Stimulated activated CD4-positive, alpha-beta T cell treated with anti-CD3 and anti-CD28 coated beads, TNF-alpha, amount 100 ng/mL, for 24 hours (primary cell): ENCODE data around the gene WIPF3.
A peak's percentile ranks its signal among the peaks of the same experiment; 100 is the strongest.

Source experiments
- DNase-seq, 3 experiments: peaks; one replicate each; pipeline ENCODE4 v3.0.0-alpha.2; 2020; ENCODE audit warnings: low read depth in 3 of 3

The WIPF3 gene

DNA sequence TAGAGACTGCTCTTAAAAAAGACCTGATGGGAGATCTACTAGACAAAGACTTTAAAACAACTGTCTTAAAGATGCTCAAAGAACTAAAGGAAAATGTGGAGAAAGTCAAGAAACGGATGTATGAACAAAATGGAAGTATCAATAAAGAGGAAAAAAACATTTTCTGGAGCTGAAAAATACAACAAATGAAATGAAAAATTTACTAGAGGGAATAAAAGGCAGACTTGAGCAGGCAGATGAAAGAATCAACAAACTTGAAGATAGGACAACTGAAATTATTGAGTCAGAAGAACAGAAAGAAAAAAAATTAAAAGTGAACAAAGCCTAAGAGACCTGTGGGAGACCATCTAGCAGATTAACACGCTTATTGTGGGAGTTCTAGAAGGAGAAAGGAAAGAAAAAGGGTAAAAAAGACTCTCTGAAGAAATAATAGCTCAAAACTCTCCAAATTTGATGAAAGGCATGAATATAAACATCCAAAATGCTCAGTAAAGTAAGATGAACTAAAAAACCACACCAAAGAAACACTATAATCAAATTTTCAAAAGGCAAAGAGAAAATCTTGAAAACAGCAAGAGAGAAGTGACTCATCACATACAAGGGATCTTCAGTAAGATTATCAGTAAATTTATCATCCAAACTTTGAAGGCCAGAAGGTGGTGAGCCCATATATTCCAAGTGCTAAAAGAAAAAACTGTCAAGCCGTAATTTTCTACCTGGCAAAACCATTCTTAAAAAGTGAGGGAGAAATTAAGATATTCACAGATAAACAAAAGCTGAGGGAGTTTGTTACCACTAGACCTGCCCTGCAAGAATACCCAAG is 100.1 kb downstream of the WIPF3 start:
- no peak for DNase-seq

DNA sequence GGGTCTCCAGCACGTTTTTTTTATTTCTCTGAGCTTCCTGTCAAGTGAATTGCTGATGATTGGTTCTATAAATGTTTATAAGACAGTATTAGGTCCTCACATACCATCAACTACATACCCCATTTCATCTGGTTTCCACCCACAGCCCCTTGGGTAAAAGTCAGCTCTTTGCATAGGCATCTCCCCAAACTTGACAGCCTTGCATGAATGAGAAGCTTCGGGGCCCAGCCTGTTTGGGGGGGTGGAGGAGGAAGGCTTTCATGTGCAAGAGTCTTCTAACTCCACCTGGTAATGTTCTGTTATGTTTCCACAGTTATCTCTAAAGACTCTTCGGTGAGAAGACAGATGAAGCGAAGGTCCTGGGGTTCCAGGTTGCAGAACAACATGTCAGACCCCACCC is 107.9 kb downstream of the WIPF3 start:
- no peak for DNase-seq

DNA sequence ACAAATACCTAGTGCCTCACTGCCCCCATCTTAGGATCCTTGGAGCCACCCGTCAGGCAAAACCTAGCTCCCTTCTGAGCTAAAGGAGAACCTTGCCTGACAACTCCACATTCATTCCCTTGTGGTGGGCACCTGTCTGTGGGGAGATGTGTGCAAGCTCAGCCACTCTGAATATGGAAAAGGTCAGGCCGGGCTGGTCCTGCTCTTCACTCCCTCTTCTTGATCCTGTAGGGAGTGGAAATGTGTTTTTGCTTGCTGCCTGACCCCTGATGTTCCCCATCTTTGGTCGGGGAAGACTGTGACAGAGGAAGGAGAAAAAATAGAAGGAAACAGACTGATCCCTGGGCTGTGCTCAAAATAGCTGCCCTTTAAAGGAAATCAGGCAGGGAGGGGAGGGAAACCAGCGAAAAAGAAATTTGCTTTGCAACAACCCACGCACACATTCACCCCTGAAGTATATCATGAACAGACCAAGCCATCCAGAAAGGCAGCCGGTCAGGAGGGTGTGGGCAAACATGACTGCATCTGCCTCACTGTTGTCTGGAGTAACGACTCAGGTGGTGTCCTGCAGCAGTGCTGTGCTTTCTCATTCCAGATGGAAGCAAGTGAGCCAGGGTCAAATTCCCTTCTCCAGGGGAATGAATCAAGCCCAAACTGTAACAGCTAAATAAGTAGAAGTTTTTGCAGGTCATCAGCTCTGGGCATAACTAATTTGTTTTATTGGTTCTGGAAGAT is 109.3 kb downstream of the WIPF3 start:
- DNase-seq = no peak

DNA sequence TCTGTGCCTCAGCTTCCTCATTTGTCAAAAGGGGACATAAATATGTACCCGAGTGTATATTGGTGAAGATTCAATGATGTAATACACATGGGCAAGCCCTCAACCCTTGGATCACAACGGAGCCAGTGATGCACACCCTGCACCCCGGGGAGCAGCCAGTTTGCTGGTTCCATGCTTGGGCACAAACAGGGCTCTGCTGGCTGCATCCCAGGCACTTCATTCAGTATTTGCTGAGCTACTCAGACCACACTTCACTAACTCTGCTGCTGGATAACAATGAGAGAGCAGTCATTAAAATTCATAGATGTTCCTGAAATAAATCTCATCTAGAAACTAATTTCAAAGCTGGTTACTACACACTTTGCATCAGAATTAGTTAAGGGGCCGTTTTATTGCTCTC is 111.3 kb downstream of the WIPF3 start:
- no peak for DNase-seq

DNA sequence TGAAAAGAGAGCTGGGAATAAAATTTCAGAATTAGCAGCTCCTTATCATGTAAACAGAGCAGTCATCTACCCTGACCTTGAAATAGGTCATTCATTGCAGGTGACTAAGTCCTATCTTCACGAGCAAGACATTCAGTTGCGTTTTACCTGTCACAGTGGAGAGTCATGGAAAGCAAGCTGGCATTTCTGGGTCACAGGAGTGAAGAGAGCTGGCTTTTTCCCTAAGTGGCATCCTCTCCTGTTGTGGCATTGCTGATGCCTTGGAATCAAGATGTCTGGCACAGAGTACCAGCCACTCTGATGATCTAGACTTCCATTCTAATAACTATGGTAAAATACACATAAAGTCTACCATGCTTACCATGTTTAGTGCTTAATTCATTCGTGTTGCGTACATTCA is 112.5 kb downstream of the WIPF3 start:
- DNase-seq = no peak

DNA sequence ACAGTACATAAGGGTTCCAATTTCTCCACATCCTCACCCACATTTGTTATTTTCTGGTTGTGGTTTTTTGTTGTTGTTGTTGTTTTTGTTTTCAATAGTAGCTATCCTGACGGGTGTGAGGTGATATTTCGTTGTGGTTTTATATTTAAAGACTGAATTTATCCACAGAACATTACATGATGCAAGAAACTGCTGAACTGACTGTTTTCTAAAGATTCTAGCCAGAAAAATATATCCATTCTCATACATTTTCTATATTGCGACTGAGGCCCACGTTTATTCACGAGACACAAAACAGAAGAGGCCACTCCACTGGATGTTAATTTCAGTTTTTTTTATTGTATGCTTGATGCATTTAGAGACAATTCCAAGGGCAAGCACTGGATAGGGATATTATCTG is 113.5 kb downstream of the WIPF3 start:
- DNase-seq = no peak

DNA sequence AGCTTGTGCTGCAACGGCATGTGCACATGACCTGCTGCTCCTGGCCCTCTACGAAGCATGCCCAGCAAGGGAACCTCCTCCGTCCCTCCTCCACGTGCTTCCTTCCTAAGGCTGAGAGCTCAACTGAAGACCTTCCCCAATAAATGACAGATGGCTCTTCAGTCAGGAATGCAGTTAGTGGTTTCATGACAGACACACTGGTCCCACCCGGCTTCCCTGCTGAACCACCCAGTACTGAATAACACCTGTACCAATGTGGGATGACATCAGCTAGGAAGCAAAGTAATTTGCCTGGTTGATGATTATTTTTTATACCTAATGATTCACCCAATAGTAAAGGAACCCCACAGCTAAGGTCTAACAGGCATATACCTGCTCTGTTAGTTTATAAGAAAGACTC is 114.2 kb downstream of the WIPF3 start:
- DNase-seq = no peak

DNA sequence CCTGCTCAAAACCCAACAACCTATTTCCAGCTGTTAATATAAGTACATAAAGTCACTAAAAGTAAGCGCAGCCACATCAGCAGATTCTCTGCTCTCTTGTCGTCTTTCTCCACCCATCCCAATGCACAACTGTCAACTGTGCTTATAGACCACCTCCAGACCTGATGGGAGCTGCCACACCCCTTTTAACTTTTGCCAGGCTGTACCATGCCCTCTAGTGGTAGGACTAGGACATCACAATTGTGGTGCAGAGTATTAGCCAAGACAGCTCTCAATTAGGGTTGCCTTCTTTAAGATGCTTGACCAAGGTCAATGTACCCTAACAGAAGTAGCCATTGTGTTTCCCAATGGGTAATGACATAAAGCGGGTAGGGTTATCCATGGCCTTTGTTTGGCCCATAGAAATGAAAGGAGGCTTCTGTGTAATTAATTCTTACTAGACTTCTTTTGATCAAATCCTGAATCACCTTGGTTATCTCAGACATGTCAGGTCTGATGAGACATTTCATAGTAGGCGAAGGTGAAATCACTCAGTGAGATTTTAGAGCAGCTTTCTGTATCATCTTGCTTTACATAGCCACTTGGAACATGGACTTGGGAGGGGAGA is 115.2 kb downstream of the WIPF3 start:
- DNase-seq = peak in 2 of 3 experiments; percentile 4 to 10

DNA sequence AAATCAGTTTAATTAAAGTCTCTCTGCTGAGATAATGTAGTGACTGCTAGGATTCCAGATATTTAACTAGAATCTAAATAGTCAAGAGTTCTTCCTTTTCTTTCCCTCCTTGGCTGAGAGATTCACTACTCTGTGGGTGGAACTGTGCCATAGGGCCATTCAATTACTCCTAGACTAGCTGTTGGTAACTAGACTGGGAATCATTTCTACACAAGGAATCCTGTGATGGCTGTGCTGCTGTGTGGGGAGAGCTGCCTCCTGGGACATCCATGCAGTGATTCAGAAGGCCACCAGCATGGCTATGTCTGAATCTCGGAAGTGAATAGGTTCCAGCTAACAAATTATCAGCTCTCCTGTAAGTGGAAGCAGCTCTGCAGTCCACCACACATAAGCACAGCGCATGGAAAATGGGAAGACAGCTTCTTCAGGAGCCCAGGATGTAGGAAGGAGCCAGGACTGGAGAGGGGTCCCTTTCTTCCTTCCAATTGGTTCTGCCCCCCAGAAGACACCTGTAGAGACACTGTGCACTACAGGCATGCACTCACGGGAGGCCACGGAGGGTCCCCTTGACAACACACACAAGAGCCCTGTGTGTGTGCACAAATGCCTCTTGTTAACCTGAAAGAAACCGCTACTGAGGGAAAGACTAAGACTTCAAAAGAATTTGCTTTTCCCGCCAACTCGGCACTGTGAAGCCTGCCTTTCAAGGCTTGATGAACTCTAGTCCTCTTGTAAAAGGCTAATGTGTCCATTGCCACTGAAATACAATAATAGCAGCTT is 116.8 kb downstream of the WIPF3 start:
- DNase-seq = no peak

DNA sequence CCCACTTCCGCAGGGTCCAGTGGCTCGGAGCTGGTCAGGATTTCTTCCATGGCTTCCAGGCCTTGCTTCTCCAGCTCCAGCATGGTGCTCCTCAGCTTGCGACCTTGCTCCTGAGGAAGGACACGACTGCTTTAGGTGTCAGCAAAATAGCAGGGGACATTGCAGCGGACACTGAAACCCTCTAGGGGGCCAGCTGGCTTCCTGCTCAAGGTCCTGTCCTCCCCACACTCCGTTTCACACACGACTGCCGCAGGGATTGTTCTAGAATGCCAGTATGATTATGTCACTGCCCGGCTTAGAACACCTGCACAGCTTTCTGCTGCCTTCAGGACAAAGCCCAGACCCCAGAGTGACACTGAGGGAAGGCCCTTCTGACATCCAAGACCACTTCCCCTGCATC is 117.7 kb downstream of the WIPF3 start:
- DNase-seq = no peak

DNA sequence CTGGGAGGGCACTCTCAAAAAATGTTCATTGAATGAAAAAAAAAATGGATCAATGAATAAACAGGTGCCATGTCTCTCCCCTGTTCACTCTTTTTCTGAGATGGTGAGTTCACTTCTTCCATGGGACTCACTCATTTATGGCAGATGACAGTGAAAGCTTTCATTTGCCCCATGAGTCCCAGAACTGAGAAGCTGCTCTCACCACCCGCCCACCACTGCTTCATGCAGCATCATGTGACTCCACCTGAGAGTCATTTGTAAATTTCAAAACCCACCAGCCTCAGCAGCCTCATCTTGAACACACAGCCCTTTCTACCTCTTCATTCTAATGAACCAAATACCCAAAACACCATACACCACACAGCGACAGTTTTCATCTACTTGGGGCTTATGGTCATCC is 118.4 kb downstream of the WIPF3 start:
- no peak for DNase-seq

DNA sequence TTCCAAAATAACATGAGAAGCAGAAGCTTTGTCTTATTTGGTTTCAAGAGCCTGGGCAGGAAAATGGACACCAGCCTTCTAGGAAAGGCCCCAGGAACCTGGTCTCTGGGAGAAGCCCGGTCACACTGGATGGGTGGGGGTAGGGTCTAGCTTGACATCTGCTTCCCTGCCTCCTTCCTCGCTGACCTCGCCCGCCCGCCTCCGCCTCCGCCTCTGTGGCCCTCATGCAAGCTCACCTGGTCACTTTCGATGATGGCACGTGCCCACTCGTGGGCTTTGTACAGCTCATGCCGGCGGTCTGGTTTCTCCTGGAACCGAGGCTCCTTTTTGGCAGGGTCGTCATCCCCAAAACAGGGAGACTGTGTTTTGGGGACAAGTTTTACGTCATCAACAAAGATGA is 119.9 kb downstream of the WIPF3 start:
- DNase-seq = no peak

DNA sequence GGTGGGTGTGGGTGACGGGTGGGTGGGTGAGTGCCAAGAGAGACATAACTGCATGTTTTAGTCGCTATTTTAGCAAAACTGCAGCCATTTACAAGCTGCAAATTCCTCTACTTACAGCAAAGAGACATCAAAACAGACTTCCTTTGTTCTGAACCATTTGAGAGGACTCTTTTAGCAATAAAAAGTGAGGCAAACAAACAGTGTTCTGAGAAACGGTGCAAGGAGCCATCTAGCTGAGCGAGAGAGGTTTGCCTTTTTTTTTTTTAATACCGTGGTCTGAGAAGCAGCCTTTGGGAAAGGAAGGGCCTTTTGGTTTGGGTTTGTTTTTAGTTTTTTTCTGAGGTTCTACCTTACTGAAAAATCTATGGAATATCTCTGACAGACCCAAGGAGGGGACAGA is 120.4 kb downstream of the WIPF3 start:
- DNase-seq = no peak

DNA sequence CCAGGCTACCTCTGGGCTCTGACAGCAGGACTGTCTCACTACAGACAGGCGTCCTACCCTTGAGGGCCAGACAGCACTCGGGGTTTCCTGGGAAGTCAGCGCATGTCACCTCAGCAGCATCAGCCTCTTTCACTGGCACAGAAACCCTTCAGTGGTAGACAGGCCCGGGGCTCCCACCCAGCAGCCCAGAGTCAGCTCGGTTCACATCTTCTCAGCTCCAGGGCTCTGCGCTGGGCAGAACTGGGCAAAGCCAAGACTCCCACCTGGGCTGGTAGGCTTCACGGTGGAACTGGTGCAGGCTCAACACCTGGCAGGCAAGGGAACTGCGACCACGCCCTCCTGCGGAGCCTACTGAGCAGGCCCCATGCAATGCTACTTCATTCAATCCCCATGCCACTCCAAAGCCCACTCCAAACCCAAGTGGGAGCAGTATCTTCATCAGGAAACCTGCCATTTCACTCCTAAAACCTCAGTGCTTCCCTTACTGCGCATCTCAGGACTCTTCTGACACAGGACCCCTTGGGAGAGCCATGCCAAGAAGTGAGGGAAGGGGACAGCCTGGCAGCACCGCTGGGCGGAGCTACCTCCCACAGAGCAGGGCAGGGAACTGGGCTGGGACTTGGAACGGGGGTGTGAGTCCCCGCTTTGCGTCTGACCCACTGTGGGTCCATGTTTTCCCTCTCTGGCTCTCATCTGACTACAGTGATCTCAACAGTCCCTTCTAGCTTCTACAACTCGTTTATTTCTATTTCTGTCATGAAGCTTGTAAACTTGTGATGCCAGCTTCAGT is 122.9 kb downstream of the WIPF3 start:
- DNase-seq = no peak

DNA sequence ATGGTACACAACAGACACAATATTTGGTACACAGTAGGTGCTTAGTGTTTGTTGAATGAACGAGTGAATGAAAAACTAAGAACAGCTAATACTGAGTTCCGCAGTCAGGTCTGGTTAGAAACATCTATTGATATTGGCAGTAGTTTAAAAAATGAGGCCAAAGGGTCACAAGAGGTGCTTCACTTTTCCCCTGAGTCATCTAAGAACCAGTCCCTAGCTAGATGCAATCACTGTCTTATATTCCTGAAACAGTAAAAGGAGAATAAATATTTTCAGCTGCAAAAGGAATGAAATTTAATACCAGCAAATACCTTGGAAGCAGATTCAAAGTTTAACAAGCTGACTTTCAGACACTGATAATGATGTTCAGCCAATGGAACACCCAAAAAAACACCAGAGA is 128.8 kb downstream of the WIPF3 start:
- no peak for DNase-seq

DNA sequence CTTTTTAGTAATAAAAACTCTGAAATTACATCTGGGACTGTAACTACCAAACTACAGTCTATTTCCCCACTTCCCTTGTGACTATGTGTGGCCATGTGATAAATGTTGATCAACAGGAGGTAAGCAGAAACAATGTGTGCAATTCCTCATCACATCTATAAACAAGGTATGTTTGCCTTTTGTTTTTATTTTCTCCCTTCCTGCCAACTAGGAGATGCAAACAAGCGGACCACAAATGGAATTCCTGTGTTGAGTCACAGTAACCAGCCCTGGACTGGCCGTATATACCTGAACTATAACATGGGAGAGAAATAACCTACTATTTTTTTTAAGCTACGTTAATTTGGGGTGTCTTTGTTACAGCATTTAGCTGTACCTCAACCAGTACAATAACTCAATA is 130.8 kb downstream of the WIPF3 start:
- DNase-seq = no peak

DNA sequence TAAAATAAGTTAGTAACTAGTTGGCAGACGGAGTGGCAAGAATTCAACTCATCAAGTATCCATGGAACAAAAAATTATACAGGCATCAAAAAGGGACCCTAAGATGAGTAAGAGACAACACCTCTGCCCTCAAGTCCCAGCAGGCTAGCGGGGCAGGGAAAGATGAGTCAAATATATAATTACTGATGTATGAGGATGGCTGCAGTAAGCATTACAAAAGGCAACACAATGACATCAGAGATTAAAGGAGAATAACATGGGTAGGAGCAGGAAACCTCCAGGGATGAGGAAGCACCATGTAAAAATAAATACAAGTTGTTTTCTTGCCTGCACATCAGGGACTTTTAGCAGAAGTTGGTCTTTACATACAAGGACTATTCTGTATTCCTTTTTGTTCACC is 133.9 kb downstream of the WIPF3 start:
- DNase-seq = no peak

DNA sequence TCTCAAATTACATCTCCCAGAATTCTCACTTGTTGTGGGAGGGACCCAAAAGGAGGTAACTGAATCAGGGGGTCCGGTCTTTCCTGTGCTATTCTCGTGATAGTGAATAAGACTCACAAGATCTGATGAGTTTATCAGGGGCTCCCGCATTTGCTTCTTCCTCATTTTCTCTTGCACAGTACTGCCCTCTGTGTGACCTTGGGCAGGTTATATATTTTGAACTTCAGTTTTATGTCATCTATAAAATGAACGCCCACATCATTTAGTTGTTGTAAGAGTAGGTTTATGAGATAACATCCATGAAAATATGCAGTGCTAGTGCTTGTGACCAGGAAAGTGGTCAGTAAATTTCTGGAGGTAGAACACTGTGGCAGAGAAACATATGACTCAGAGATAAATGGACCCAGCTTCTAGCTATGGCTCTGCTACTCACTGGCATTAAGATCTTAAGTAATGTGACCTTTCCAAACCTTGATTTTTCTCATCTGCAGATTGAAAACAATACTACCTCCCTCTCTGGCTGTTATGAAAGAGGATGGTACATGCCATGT is 139.0 kb downstream of the WIPF3 start:
- no peak for DNase-seq

DNA sequence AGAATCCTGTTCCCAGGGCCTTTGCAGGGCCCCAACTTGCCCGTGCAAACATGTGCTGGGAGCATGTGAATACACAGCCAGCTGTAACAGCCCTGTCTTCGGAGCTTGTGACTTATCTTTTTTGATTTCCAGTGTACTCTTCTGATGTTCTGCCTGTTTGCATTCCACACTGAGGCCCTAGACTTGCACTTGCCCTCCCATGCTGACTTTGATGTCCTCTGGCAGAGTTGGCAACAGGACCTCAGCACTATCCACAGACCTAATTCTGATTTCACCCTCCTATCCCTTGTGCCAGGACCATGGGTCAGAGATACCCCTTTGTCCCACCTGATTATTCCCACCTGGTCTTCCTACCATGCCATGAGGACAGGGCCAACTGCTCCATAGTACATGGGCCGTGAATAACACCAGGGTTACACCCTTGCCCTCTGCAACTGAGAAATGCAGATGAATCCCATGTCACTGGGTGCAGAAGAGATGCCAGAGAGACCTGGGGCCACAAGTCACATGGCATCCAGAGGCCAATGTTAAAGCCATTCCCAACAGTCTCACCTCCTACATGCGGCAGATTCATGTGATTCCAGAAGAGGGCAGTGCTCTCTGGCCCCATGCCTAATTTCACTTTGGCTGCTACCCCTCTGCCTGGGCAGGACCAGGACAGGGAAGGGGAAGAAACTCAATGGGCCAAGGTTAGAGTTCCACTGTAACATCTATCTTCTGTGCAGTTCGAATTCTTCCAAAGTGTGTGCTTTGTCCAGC is 140.3 kb downstream of the WIPF3 start:
- no peak for DNase-seq

DNA sequence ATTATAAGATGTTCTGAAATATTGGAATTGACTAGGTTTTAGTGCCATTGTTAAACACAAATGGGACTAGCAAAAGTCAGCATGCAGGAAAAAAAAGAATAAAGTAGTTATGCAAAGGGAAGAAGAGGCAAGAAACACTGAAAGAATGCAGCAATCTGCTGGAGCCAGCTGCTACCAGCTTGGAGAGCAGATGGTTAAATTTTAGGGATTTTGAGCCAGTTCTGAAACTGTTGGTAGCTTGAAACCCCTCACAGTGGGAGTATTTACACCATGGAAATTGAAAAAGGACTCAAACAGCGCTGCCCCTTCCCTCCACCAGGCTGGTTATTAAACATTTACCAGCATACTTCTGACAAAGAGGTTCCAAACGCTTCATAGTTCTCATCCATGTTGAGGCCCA is 142.3 kb downstream of the WIPF3 start:
- no peak for DNase-seq
